HG03175 (cell line): ENCODE data around the gene FYCO1.
A peak's percentile ranks its signal among the peaks of the same experiment; 100 is the strongest.
"Not testable (repeated sequence)": the region's sequence is repeated elsewhere in the genome, so short reads cannot be mapped to it uniquely, and the experiment has no call there.

Experiments
- ATAC-seq: cut with Tn5 transposase; IDR thresholded peaks from one replicate; pipeline ENCODE4 v1.9.1; 2021; ENCODE audit warnings: mild to moderate bottlenecking, moderate library complexity; ENCODE audit not compliant: unreplicated experiment

The FYCO1 gene

DNA sequence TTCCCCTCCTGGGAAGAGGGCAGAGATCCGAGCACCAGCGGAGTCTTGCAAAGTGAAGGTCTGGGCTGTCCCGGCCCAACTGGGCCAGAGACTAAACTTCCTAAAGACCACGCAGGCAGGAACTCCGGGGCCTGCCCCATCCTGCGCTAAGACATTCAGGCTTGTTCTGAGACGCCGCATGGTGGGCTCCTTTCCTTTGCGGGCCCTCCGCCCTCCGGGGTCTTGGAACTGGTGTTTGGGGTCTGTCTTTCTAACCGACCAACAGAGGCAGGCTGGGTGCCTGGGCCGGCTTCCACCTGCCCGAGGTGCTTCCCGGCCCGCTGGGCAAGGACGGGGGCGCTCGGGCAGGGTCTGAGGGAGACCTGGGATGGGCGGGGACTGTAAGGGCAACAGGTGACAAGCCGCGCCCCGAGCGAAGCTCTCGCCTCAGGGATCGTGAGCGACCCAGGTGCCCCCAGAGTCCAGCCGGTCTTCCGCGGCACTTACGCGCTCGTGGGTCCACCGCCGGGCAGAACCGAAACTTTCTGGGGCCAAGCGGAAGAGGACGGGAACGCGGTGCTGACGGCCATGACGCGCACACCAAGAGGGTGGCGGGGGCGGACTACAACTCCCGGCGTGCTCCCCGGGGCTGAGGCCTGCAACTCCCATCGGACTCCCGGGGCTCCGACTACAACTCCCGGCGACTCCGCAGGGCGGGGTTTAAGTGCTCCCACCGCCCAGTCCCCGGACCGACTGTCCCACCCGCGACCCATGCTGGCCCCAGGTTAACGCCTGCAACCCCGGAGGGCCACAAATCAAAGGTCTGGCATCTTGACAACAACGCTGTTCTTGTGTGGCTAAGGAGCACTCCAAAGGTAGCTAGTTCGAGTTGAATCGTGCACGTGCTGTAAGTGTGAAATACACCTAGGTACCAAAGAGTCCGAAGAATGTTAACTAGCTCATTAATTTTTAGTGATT is at the start of gene FYCO1:
Gene FYCO1 (minus strand): TSS at position 589 of the 957 bp plus-strand sequence. CDS start 10,914 bp downstream, outside the sequence.
- peak; percentile 93 for ATAC-seq

DNA sequence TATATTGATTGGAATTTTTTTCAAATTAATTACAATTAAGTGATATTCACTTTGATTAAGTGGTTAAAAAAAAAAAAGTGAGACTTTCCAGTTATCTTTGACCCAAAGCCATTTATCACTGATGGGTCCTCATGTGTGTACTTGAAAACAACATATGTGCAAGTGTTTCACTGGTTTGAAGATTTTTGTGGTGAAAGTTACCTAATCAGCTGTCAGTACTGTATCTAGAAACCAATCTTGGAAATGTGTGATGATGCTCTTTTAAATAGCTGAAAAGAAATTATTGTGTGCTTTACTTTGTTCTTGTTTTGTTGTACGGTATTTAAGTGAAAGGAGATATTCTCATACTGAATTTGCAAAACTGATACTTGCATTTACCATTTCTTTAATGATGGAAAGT is 43.3 kb upstream of the FYCO1 start:
- ATAC-seq: no peak

DNA sequence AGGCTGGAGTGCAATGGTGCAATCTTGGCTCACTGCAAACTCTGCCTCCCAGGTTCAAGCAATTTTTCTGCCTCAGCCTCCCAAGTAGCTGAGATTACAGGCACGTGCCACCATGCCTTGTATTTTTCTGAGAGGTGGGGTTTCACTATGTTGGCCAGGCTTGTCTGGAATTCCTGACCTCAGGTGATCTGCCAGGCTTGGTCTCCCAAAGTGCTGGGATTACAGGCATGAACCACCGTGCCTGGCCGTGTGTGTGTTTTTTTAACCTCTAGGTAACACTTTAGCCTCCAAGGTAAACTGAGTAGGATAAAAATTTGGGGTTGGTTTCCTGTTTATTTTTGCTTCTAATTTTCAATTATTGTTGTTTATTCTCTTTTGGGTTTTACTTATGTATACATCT is 42.4 kb upstream of the FYCO1 start:
- not testable (repeated sequence) for ATAC-seq

DNA sequence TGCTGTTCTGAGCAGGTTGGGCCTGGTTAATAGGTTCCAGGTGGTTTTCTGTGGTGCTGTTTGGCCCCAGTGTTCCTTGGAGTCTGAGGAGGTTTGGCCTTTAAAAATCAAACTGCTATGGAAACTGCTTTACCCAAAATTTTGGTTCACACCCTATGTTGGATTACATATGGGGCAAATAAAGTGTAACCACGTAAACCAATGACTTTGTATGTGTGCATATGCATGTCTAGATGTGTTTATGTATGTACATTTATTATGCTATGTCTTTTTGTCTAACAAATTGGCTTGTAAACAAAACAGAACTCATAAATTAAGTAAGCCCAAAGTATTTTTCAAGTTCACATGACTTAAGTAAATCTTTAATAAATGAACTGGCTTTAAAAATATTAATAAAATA is 40.6 kb upstream of the FYCO1 start:
- no peak for ATAC-seq

DNA sequence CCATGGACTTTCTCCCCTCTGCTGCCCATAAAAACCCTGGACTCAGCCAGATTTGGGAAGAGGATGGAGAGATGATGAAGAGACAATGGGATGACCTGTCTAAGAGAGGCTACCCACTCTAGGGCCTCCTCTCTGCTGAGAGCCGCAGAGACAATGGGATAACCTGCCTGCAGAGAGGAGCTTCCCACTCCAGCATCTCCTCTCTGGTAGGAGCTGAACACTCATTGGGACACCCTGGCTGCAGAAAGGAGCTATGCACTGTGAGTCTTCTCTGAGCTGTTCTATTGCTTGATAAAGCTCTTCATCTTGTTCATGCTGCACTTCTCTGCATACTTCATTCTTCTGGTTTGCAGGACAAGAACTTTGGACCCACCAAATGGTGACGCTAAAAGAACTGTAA is 36.1 kb upstream of the FYCO1 start:
- no peak for ATAC-seq

DNA sequence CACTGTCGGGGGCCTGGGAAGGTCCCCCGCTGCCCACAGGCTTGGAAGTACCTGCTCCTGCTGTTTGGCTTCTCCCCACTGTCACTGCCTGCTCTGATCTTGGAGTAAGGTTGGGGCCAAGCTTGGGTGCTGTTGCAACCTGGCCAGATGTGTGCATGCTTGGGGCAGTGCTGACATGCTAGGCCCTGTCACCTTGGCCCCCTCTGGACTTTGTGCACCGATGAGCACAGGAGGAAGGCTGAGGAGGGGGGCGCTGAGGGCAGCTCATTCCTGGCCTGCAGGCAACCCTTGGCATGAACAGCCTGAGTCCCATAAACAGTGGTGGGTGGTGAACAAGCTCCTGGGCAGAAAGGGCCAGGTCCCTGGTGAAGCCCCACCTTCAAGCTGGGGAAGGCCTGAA is 35.6 kb upstream of the FYCO1 start:
- ATAC-seq: no peak

DNA sequence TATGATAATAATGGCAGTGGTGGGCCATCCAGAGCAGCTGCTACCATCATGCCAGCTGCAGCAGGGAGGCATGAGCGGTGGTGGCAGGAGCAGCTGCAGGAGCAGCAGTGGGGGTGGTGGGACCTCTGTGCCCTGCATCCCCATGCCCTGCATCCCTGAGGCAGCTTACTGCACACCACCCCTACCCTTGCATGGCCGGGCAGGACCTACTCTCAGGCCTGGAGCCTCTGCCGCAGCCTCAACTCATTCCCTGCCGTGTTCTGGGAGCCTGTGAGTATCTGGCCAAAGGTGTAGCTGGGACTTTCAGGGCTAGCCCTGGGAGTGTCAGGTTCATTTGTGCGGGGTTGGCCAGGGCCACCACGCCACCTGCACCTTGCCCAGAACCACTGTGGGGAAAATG is 35.0 kb upstream of the FYCO1 start:
- no peak for ATAC-seq

DNA sequence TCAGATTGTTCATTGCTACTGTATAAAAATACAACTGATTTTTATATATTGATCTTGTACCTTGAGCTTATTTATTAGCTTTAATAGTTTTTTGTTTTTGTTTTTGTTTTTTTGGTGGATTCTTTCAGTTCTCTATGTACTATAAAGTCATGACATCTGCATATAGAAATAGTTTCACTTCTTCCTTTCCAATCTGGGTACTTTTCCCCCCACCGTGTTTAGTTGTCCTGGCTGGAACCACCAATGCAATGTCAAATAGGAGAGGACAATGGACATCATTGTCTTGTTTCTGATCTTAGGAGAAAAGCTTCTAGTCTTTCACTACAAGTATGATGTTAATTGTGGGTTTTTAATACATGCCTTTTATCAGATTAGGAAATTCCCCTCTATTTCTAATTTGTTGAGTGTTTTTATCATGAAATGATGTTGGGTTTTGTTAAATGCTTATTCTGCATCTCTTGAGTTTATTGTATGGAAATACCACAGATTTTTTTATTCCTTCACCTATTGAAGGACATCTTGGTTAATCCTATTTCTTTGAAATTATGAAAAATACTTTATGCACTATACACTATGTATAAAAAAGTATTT is 34.4 kb upstream of the FYCO1 start:
- ATAC-seq: no peak

DNA sequence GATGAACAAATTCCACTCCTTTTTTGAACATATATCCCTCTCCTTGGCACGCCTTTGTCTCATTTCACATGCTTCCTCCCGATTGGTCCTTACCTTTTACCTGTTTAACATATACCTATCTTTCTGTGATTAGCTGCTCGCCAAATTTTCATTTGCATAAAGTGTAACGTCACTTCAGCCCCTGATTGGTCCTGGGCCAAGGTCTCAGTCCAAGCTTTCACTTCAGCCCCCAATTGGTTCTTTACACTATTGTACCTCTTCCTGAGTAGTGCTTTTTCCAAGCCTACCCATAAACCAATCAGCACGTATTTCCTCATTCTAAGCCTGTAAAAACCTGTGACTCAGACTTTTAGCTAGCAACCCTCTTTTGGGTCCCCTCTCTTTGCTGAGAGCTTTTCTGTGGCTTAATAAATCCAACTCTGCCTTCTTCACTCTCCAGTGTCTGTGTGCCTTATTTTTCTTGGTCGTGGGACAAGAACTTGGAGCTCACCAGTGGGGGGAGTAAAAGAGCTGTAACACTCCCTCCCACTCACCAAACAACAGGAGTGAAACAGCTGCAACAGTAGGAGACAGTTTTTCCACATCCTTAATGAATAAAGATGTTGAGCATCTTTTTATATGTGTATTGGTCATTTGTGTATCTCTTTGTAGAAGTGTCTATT is 32.2 kb upstream of the FYCO1 start:
- no peak for ATAC-seq

DNA sequence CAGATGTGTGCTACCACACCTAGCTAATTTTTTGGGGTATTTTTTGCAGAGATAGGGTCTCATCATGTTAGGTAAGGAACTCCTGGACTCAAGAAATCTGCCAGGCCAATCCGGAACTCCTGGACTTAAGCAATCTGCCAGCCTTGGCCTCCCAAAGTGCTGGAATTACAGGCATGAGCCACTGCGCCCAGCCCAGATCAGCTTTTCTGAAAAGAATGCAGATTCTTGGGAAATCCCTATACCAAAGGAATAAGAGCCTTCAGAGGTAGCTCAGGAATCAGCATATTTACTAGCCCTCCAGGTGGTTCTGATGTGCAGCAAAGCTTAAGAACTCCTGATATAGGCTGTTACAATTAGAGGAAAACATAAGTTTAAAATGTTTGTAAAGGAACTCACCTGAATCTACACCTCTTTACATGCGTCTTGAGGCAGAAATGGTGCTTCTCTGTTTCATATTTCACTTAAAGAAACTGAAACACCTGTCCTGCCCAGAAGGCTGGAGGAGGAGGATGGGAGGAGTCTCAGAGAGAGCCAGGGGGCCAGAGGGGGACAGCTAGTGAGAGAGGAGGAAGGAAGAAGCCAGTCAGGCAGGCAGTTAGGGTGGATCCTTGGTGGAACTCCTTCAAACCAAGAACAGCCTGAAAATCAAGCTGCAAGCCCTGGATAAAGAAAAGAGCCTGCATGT is 31.5 kb upstream of the FYCO1 start, which contains the start of gene XCR1:
Gene XCR1 (minus strand): TSS at position 463 of the 685 bp plus-strand sequence. CDS start 5,536 bp downstream, outside the sequence.
- ATAC-seq: no peak

DNA sequence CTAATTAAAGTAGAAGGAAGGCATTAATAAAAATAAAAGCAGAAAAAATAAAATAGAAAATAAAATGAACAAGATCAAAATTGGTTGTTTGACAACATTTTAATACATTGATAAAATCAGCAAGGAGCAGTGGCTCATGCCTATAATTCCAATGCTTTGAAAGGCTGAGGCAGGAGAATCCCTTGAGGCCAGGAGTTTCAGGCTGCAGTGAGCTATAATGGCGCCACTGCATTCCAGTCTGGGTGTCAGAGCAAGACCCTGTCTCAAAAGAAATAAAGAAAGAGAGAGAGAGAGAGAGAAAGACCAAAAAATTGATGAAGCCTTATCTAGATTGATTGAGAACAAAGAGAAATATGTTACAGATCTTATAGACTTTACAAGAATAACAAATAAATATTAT is 29.5 kb upstream of the FYCO1 start:
- ATAC-seq: no peak

DNA sequence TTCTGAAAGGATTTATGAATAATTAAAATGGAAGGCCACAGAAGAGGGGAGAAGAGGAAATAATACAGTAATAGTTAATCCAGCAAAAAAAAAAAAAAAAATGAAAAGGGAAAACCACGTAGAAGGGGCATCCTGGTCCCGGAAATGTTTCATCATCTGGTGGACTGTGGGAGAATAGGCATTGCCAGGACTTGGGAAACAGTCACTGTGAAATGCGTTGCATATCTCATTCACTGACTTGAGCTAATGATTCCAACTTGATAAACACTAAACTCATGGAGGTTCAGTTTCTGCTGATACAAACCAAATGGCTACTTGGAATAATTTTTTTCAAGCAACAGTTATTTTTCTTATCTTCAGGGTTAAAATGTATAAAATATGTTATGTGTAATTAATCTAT is 28.5 kb upstream of the FYCO1 start:
- ATAC-seq: no peak

DNA sequence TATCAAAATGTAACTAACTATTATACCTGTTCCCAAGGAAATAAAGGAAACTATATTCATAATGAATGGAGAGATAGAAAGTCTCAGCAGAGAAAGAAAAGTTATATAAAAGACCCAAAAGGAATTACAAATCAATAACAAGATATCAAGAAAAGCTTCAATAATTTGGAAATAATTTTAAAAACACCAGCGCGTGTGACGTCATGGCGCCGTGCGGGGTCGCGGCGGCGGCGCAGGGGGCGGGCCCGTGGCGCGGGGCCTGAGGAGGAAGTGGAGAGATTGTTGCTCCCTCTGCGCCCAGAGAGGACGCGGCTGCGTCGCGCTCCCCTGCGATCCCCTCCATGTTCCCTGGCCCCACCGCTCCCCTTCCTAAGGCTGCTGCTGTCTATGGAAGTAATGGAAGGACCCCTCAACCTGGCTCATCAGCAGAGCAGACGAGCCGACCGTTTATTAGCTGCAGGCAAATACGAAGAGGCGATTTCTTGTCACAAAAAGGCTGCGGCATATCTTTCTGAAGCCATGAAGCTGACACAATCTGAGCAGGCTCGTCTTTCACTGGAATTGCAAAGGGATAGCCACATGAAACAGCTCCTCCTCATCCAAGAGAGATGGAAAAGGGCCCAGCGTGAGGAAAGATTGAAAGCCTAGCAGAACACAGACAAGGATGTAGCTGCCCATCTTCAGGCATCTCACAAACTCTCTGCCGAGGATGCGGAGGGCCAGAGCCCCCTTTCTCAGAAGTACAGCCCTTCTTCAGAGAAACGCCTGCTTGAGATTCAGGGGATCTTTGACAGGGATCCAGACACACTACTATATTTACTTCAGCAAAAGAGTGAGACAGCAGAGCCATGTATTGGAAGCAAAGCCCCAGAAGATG is 27.5 kb upstream of the FYCO1 start:
- ATAC-seq: no peak

DNA sequence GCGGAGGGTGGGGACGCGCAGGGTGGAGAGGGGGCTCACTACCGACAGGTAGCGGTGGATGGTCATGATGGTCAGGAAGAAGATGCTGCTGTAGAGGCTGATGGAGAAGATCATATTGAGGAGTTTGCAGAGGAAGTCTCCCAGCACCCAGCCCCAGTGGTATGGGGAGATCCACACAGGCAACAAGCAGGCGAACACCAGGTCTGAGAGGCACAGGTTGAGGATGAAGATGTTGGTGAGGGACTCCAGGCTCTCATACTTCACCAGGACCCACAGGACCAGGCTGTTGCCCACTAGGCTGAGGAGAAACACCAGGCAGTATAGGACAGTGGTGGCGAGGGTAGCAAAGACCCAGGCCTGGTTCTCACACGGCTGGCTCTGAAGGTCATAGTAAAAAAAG is 25.9 kb upstream of the FYCO1 start:
- no peak for ATAC-seq

DNA sequence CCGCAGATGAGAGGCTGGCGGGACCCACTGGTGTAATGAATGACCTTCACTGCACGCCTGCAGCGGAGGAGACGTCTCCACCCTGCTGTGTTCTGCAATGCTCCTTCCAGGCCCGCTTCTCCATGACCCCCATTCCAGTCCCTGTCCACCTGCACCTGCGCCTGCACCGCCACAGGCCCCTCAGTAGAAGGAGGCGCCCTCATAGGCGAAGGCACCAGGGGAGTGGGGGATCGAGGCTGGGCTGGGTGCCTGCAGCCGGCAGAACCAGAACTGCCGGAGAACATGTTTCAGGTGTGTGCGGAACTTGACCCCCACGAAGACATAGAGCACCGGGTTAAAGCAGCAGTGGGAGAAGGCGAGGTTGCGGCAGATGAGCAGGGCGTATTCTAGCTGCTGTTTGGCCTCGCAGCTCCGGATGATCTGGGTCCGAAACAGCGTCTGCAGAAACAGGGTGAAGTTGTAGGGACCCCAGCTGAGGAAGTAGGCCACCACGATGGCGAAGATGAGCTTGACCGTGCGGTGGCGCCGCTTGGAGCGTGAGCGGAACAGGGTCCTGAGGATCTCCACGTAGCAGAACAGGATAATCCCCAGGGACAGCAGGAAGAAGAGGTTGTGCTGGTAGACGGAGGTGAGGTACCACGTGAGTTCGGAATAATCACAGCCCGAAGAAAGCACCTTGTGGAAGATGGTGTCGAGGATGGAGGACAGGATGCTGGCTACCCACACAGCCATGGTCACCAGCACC is 25.3 kb upstream of the FYCO1 start:
- no peak for ATAC-seq

DNA sequence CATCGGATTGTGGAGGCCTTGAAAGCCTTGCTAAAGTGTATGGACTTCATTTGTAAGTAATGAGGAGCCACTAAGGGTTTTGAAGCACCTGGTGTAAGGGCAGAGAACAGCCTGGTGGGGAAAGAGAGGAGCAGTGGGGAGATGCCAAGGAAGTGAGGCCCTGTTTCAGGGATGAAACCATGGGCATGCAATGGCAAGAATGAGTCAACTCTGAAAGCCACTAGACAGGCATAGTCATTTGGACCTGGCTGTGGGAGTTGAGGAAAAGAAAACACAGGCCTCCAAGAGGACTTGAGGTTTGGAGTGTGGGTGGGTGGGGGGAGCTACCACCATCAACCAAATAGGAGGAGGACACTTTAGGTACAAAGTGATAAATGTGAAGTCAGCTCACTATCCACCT is 24.1 kb upstream of the FYCO1 start:
- no peak for ATAC-seq

DNA sequence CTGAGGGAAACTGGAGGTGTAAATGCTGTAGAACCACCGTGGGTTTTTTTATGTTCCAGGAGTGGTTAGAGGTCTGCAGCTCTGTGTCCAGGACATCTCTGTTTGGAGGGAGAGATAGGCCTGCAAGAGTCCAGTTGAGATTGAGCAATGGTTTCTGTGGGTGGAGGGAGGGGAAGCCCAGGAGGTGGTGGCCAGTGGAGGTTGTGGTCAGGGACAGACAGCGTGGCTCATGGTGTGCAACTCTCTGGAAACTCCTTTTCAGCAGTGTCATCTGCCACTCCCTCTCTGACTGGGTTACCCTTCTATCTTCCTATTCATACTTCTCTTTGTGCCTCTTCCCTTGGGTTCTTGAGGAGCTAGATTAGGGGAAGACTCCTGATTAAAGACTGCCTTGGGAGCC is 22.1 kb upstream of the FYCO1 start:
- ATAC-seq: no peak

DNA sequence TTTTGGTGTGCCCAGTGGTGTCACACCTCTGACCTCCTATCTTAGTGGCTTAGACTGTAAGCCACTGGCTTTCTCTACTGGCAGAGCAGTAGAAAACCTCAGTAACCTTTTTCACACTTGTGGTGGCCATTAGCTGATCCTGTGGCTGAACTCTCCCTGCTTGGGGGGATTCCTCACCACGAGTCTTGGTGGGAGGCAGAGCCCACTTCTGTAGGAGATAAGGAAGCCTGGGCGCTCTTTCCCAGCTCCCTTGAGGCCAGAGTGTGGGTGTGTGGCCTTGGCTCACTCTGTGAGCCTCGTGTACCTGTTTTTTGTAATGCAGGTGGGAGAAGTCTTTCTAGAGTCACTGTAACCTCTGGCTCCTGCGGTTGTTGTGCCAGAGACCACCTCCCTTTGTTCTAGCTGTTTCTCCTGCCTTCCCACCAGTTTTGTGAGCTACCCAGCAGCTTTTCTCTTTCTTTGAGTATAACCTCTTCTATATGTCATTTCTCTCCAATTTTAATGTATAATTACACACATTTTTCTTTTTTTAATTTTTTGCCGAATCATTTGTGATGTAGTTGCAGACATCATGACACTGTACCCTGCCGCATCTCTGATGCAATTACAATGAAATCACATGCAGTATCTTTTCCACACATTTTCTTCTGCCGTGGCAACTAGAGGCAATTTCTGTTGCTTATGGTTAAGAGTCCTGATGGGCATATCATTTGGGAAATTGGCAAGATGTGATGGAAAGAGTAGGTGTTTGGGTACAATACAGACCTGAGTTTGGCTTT is 17.9 kb upstream of the FYCO1 start:
- no peak for ATAC-seq

DNA sequence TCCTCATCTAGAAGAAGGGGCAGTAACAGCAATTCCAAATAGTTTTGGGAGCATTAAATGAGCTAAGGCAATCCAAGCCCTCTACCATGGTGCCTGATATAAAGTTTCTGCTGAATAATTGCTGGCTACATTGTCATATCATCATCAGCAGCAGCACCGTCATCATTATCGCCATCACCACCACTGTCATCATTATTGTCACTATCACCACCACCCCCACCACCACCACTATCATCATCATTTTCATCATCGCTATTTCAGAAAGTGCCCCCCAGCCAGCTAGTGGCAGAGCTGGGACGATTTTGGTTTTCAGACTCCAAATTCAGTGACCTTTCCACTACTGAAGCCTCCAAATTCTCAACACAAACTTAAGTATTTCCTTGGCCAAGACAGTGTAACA is 16.6 kb upstream of the FYCO1 start:
- no peak for ATAC-seq
